Activated T-helper 17 cell treated with anti-CD3 and anti-CD28 coated beads, Interleukin-2, amount 50 U/mL, for 72 hours (primary cell): Measurements from ENCODE around the gene POTEJ. TPM values are rescaled to one million over a fixed set of nuclear protein-coding genes. Genes with fewer than 3 reads are reported as not detected.
"Not testable (repeated sequence)": the region's sequence is repeated elsewhere in the genome, so short reads cannot be mapped to it uniquely, and the experiment has no call there.

Experiments used
- ATAC-seq: fragments of 150-1000 bp; cut with Tn5 transposase; replicated peaks from 2 replicates; pipeline ENCODE4 v1.10.0; 2021; ENCODE audit warnings: mild to moderate bottlenecking, moderate library complexity
- H3K27ac Mint-ChIP-seq: one replicate; pipeline ENCODE4 v1.8.0; 2022; ENCODE audit warnings: mixed read lengths
- H3K27me3 Mint-ChIP-seq: one replicate; pipeline ENCODE4 v1.8.0; 2022; ENCODE audit warnings: mixed read lengths
- H3K36me3 Mint-ChIP-seq: one replicate; pipeline ENCODE4 v1.8.0; 2022; ENCODE audit warnings: low read depth, mild to moderate bottlenecking, mixed read lengths
- H3K4me1 Mint-ChIP-seq: one replicate; pipeline ENCODE4 v1.8.0; 2022; ENCODE audit warnings: mixed read lengths
- H3K4me3 Mint-ChIP-seq: one replicate; pipeline ENCODE4 v1.8.0; 2022; ENCODE audit warnings: mild to moderate bottlenecking, mixed read lengths
- H3K9me3 Mint-ChIP-seq: one replicate; pipeline ENCODE4 v1.8.0; 2022; ENCODE audit warnings: mixed read lengths
- total RNA-seq, 2 donors: library from RNA; stranded (reverse); gene quantifications; one replicate each; pipeline ENCODE4 v1.2.3, GENCODE V29; 2022

Gene POTEJ
- total RNA-seq: not detected

GRCh38 chr2:130611140-130611539 is at the start of gene POTEJ:
Gene POTEJ (plus strand): TSS chr2:130611440. CDS start chr2:130611533, 93 bp downstream.
- not testable (repeated sequence) for H3K36me3 Mint-ChIP-seq, H3K27ac Mint-ChIP-seq, H3K27me3 Mint-ChIP-seq, H3K4me1 Mint-ChIP-seq, ATAC-seq, H3K9me3 Mint-ChIP-seq, H3K4me3 Mint-ChIP-seq

- H3K27ac Mint-ChIP-seq, H3K27me3 Mint-ChIP-seq, H3K4me3 Mint-ChIP-seq, H3K36me3 Mint-ChIP-seq, H3K4me1 Mint-ChIP-seq, H3K9me3 Mint-ChIP-seq, ATAC-seq: not testable (repeated sequence)
Observed at GRCh38 chr2:130566165-130566564, 45.1 kb upstream of the POTEJ start.

- not testable (repeated sequence) for ATAC-seq, H3K36me3 Mint-ChIP-seq, H3K4me3 Mint-ChIP-seq, H3K9me3 Mint-ChIP-seq, H3K27me3 Mint-ChIP-seq, H3K4me1 Mint-ChIP-seq, H3K27ac Mint-ChIP-seq
Observed at GRCh38 chr2:130571929-130572328, 39.3 kb upstream of the POTEJ start.

GRCh38 chr2:130574230-130574629 is 37.0 kb upstream of the POTEJ start:
- H3K36me3 Mint-ChIP-seq, H3K9me3 Mint-ChIP-seq, ATAC-seq, H3K4me1 Mint-ChIP-seq, H3K27me3 Mint-ChIP-seq, H3K27ac Mint-ChIP-seq, H3K4me3 Mint-ChIP-seq: not testable (repeated sequence)

- not testable (repeated sequence) for H3K4me1 Mint-ChIP-seq, H3K27ac Mint-ChIP-seq, H3K36me3 Mint-ChIP-seq, H3K27me3 Mint-ChIP-seq, ATAC-seq, H3K4me3 Mint-ChIP-seq, H3K9me3 Mint-ChIP-seq
Observed at GRCh38 chr2:130576209-130576784, 34.9 kb upstream of the POTEJ start.

- not testable (repeated sequence) for H3K4me1 Mint-ChIP-seq, H3K27me3 Mint-ChIP-seq, H3K36me3 Mint-ChIP-seq, H3K27ac Mint-ChIP-seq, ATAC-seq, H3K4me3 Mint-ChIP-seq, H3K9me3 Mint-ChIP-seq
Observed at GRCh38 chr2:130577559-130577958, 33.7 kb upstream of the POTEJ start.

GRCh38 chr2:130579121-130579520 is 32.1 kb upstream of the POTEJ start:
- not testable (repeated sequence) for H3K36me3 Mint-ChIP-seq, H3K27me3 Mint-ChIP-seq, ATAC-seq, H3K4me1 Mint-ChIP-seq, H3K9me3 Mint-ChIP-seq, H3K27ac Mint-ChIP-seq, H3K4me3 Mint-ChIP-seq

- not testable (repeated sequence) for H3K36me3 Mint-ChIP-seq, H3K9me3 Mint-ChIP-seq, H3K4me1 Mint-ChIP-seq, ATAC-seq, H3K27ac Mint-ChIP-seq, H3K27me3 Mint-ChIP-seq, H3K4me3 Mint-ChIP-seq
Observed at GRCh38 chr2:130581491-130581890, 29.7 kb upstream of the POTEJ start.

GRCh38 chr2:130582970-130583369 is 28.3 kb upstream of the POTEJ start:
- not testable (repeated sequence) for H3K4me1 Mint-ChIP-seq, H3K36me3 Mint-ChIP-seq, ATAC-seq, H3K27me3 Mint-ChIP-seq, H3K4me3 Mint-ChIP-seq, H3K27ac Mint-ChIP-seq, H3K9me3 Mint-ChIP-seq

GRCh38 chr2:130583582-130583981 is 27.7 kb upstream of the POTEJ start:
- H3K27ac Mint-ChIP-seq, H3K9me3 Mint-ChIP-seq: not testable (repeated sequence)

GRCh38 chr2:130584726-130585125 is 26.5 kb upstream of the POTEJ start:
- ATAC-seq, H3K36me3 Mint-ChIP-seq, H3K27ac Mint-ChIP-seq, H3K9me3 Mint-ChIP-seq, H3K4me1 Mint-ChIP-seq, H3K4me3 Mint-ChIP-seq, H3K27me3 Mint-ChIP-seq: not testable (repeated sequence)

More at GRCh38 chr2:130583582-130583981, 27.7 kb upstream of the POTEJ start:
- ATAC-seq, H3K27me3 Mint-ChIP-seq, H3K4me3 Mint-ChIP-seq, H3K36me3 Mint-ChIP-seq, H3K4me1 Mint-ChIP-seq: not testable (repeated sequence)

GRCh38 chr2:130588688-130589458 is 22.4 kb upstream of the POTEJ start:
- peak; percentile 96 for ATAC-seq
- H3K9me3 Mint-ChIP-seq, H3K4me1 Mint-ChIP-seq, H3K27me3 Mint-ChIP-seq, H3K4me3 Mint-ChIP-seq, H3K27ac Mint-ChIP-seq, H3K36me3 Mint-ChIP-seq: not testable (repeated sequence)

- H3K36me3 Mint-ChIP-seq, H3K9me3 Mint-ChIP-seq, H3K4me1 Mint-ChIP-seq, H3K27me3 Mint-ChIP-seq, H3K4me3 Mint-ChIP-seq, ATAC-seq, H3K27ac Mint-ChIP-seq: not testable (repeated sequence)
Observed at GRCh38 chr2:130590170-130590841, 20.9 kb upstream of the POTEJ start.

GRCh38 chr2:130590842-130591359 is 20.3 kb upstream of the POTEJ start:
- H3K4me1 Mint-ChIP-seq, H3K27me3 Mint-ChIP-seq, ATAC-seq, H3K4me3 Mint-ChIP-seq, H3K27ac Mint-ChIP-seq, H3K36me3 Mint-ChIP-seq, H3K9me3 Mint-ChIP-seq: not testable (repeated sequence)

GRCh38 chr2:130592791-130593414 is 18.3 kb upstream of the POTEJ start:
- H3K4me3 Mint-ChIP-seq, H3K27ac Mint-ChIP-seq, H3K27me3 Mint-ChIP-seq, H3K4me1 Mint-ChIP-seq, H3K36me3 Mint-ChIP-seq, H3K9me3 Mint-ChIP-seq, ATAC-seq: not testable (repeated sequence)
